Suprapubic skin (tissue), 4 donors: ENCODE measurements around the gene LDLRAD4. TPM values are rescaled to one million over a fixed set of nuclear protein-coding genes. Genes with fewer than 3 reads are reported as not detected.
"Not testable (repeated sequence)": the region's sequence is repeated elsewhere in the genome, so short reads cannot be mapped to it uniquely, and the experiment has no call there.

Experiments used
- DNase-seq, 2 donors: peaks; one replicate each; pipeline ENCODE4 v3.0.0-alpha.2; 2019; ENCODE audit warnings: low spot score in 2 of 2
- H3K27ac ChIP-seq: fragments of 200-600 bp; sonication (generic); one replicate; pipeline ENCODE4 v1.5.1; 2019
- H3K27me3 ChIP-seq: fragments of 200-600 bp; sonication (generic); one replicate; pipeline ENCODE4 v1.5.1; 2019
- H3K36me3 ChIP-seq: fragments of 200-600 bp; sonication (generic); one replicate; pipeline ENCODE4 v1.5.1; 2019
- H3K4me1 ChIP-seq: fragments of 200-600 bp; sonication (generic); one replicate; pipeline ENCODE4 v1.5.1; 2019
- H3K4me3 ChIP-seq: fragments of 200-600 bp; sonication (generic); one replicate; pipeline ENCODE4 v1.5.1; 2019; ENCODE audit warnings: mild to moderate bottlenecking
- H3K9me3 ChIP-seq: fragments of 200-600 bp; sonication (generic); one replicate; pipeline ENCODE4 v1.5.1; 2019
- CTCF ChIP-seq, 2 donors: fragments of 200-600 bp in 1 of 2; fragments of 450-650 bp in 1 of 2; sonication (generic) in 1 of 2; IDR thresholded peaks; one replicate each; pipeline ENCODE4 v1.5.1; 2016 to 2019; ENCODE audit warnings: antibody characterized with exemption in 2 of 2, mild to moderate bottlenecking in 1 of 2, moderate library complexity in 1 of 2
- EP300 ChIP-seq: sonication (generic); formaldehyde crosslinking; IDR thresholded peaks from one replicate; pipeline ENCODE4 v1.6.1; 2017; ENCODE audit warnings: antibody characterized with exemption
- POLR2A ChIP-seq, 2 donors: fragments of 450-650 bp; IDR thresholded peaks; one replicate each; pipeline ENCODE4 v1.6.1; 2017; ENCODE audit warnings: antibody characterized with exemption in 2 of 2, mild to moderate bottlenecking in 2 of 2, moderate library complexity in 2 of 2
- POLR2AphosphoS5 ChIP-seq, 3 donors: sonication (generic); formaldehyde crosslinking; IDR thresholded peaks; one replicate each; pipeline ENCODE4 v1.6.1; 2017; ENCODE audit warnings: antibody characterized with exemption in 3 of 3
- WGBS: methylation state at CpG from one replicate; pipeline ENCODE4 v1.1.5; 2018; 5-methylcytosine and 5-hydroxymethylcytosine counted together
- total RNA-seq, 4 donors: library from RNA; depleted of rRNA; stranded (reverse); fragments of >200 nt; gene quantifications; one replicate each; pipeline ENCODE4 v1.1.0, GENCODE V29; 2016

Gene LDLRAD4
- total RNA-seq, 4 donors from 2014 or later, result 10.1 to 31.6 (median 15.1) TPM

- no peaks in the 10 kb centered on the region for H3K36me3 ChIP-seq
- no peak overlapping the region for H3K4me3 ChIP-seq
- H3K27ac ChIP-seq, result no peak overlapping the region
- H3K27me3 ChIP-seq, result no peaks in the 10 kb centered on the region
- DNase-seq, result no peak
- H3K4me1 ChIP-seq, result no peaks in the 10 kb centered on the region
- TF ChIP-seq EP300 (no peak), CTCF (IDR thresholded peaks at IDR 0.05) (no peak), POLR2AphosphoS5 (IDR thresholded peaks at IDR 0.05) (no peak), POLR2A (IDR thresholded peaks at IDR 0.05) (no peak)
- 86% methylated on average over 4 of the region's 4 CpGs for WGBS
- H3K9me3 ChIP-seq, result no peaks in the 10 kb centered on the region
These were observed 118.3 kb downstream of the LDLRAD4 start for GRCh38 chr18:13336841-13337240.

GRCh38 chr18:13337369-13337768 lies 118.8 kb downstream of the LDLRAD4 start:
- Histone ChIP-seq H3K27ac (no peak overlapping the region), H3K36me3 (no peaks in the 10 kb centered on the region), H3K4me1 (no peaks in the 10 kb centered on the region), H3K27me3 (no peaks in the 10 kb centered on the region), H3K9me3 (no peaks in the 10 kb centered on the region), H3K4me3 (no peak overlapping the region)
- TF ChIP-seq CTCF (IDR thresholded peaks at IDR 0.05) (no peak), POLR2AphosphoS5 (IDR thresholded peaks at IDR 0.05) (no peak), POLR2A (IDR thresholded peaks at IDR 0.05) (no peak), EP300 (no peak)
- DNase-seq, result no peak
- 88% methylated on average over 6 of the region's 6 CpGs for WGBS

- WGBS, result 92% methylated on average over 2 of the region's 2 CpGs
- Histone ChIP-seq H3K27ac (no peak overlapping the region), H3K4me1 (no peaks in the 10 kb centered on the region), H3K4me3 (no peak overlapping the region), H3K9me3 (no peaks in the 10 kb centered on the region), H3K27me3 (no peaks in the 10 kb centered on the region), H3K36me3 (no peaks in the 10 kb centered on the region)
- DNase-seq, result no peak
- TF ChIP-seq CTCF (IDR thresholded peaks at IDR 0.05) (no peak), POLR2A (IDR thresholded peaks at IDR 0.05) (no peak), POLR2AphosphoS5 (IDR thresholded peaks at IDR 0.05) (no peak), EP300 (no peak)
These were observed 119.8 kb downstream of the LDLRAD4 start for GRCh38 chr18:13338318-13338717.

GRCh38 chr18:13339653-13340052 lies 121.1 kb downstream of the LDLRAD4 start:
- H3K4me3 ChIP-seq, result no peak overlapping the region
- H3K9me3 ChIP-seq, result no peaks in the 10 kb centered on the region
- 93% methylated on average over 1 of the region's 1 CpG for whole genome bisulfite sequencing
- no peak for DNase-seq
- no peak overlapping the region for H3K27ac ChIP-seq
- TF ChIP-seq POLR2A (IDR thresholded peaks at IDR 0.05), result no peak
- TF ChIP-seq EP300, result no peak
- no peak for TF ChIP-seq POLR2AphosphoS5 (IDR thresholded peaks at IDR 0.05)
- no peak for TF ChIP-seq CTCF (IDR thresholded peaks at IDR 0.05)
- H3K4me1 ChIP-seq, result no peaks in the 10 kb centered on the region
- no peaks in the 10 kb centered on the region for H3K27me3 ChIP-seq
- no peaks in the 10 kb centered on the region for H3K36me3 ChIP-seq

GRCh38 chr18:13346449-13346848 lies 127.9 kb downstream of the LDLRAD4 start:
- not testable (repeated sequence) for H3K27ac ChIP-seq, H3K9me3 ChIP-seq, H3K27me3 ChIP-seq, H3K36me3 ChIP-seq, H3K4me1 ChIP-seq, DNase-seq, H3K4me3 ChIP-seq

GRCh38 chr18:13353084-13353823 lies 134.7 kb downstream of the LDLRAD4 start:
- Histone ChIP-seq H3K4me3 (no peak overlapping the region), H3K9me3 (no peaks in the 10 kb centered on the region), H3K4me1 (peaks cover 6% of the 10 kb centered on the region), H3K36me3 (no peaks in the 10 kb centered on the region), H3K27me3 (no peaks in the 10 kb centered on the region), H3K27ac (no peak overlapping the region)
- whole genome bisulfite sequencing, result 55% methylated on average over 1 of the region's 1 CpG
- TF ChIP-seq CTCF (IDR thresholded peaks at IDR 0.05) (no peak), EP300 (no peak), POLR2AphosphoS5 (IDR thresholded peaks at IDR 0.05) (no peak)
- no peak for DNase-seq
